ENCODE data around the gene CYP19A1. TPM values are rescaled to one million over a fixed set of nuclear protein-coding genes. Genes with fewer than 3 reads are reported as not detected.

Gene CYP19A1
- total RNA-seq, 3 donors from 2014 or later, result 1.0 to 24.9 (median 6.9) TPM

DNA sequence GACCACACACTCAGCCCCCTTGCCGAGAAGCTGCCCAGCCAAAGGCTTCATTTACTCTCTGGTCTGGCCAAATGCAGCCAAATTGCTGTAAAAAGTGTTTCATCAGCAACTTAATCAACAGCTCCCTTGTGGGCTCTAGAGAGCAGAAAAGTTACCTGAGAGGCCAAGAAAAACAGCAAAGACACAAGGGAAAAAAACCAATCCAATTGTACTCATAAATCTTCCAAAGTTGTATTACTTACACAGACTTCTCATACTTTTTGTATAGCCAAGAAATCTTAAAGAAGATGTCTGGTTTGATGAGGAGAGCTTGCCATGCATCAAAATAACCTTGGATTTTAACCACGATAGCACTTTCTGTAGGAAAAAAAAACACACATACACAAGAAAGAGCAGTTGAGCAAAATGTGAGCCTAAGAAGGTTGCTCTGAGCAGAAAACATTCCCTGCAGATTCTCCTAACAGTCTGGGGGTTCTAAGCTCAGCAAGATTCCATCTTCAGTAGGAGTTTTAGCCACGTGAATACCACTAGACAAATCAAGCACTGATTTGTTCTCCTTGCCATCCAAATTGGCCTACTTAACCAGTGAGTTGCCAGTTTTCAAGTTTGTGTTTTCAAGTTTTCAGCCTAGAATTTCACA lies 120.0 kb downstream of the CYP19A1 start:
- Histone ChIP-seq H3K27ac (no peak overlapping the region), H3K4me3 (no peak overlapping the region), H3K4me1 (no peaks in the 10 kb centered on the region), H3K27me3 (no peaks in the 10 kb centered on the region), H3K9me3 (no peaks in the 10 kb centered on the region), H3K36me3 (no peaks in the 10 kb centered on the region)
- intact Hi-C loops (cut with DNase I; ENCODE audit: low total_unique reads), result no loop called here
- DNase-seq (ENCODE audit: low spot score in 2 of 2), result no peak
- TF ChIP-seq, protein P1, sequence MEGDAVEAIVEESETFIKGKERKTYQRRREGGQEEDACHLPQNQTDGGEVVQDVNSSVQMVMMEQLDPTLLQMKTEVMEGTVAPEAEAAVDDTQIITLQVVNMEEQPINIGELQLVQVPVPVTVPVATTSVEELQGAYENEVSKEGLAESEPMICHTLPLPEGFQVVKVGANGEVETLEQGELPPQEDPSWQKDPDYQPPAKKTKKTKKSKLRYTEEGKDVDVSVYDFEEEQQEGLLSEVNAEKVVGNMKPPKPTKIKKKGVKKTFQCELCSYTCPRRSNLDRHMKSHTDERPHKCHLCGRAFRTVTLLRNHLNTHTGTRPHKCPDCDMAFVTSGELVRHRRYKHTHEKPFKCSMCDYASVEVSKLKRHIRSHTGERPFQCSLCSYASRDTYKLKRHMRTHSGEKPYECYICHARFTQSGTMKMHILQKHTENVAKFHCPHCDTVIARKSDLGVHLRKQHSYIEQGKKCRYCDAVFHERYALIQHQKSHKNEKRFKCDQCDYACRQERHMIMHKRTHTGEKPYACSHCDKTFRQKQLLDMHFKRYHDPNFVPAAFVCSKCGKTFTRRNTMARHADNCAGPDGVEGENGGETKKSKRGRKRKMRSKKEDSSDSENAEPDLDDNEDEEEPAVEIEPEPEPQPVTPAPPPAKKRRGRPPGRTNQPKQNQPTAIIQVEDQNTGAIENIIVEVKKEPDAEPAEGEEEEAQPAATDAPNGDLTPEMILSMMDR (IDR thresholded peaks at IDR 0.05), result no peak
- TF ChIP-seq POLR2AphosphoS5 (IDR thresholded peaks at IDR 0.05) (no peak), POLR2A (IDR thresholded peaks at IDR 0.05) (no peak)

DNA sequence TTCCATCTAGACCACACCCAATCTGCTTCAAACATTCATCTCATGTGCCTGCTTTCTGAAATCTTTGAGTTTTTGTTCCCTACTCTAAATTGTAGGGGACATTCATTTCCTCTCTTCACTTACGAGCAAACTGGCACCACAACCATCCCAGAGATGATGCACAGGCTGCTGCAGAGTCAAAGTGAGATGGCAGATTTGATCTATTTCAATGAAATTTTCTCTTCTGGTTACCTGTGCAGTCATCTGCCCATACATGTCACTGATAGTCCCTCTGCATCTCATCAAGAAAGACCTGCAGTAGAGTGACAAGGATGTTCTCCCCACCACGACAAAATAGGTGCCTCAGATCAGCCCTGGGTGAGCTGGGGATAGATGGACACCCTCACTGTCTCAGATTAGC lies 125.5 kb downstream of the CYP19A1 start:
- Histone ChIP-seq H3K4me3 (no peak overlapping the region), H3K27me3 (no peaks in the 10 kb centered on the region), H3K36me3 (no peaks in the 10 kb centered on the region), H3K9me3 (no peaks in the 10 kb centered on the region), H3K4me1 (no peaks in the 10 kb centered on the region), H3K27ac (no peak overlapping the region)
- TF ChIP-seq POLR2AphosphoS5 (IDR thresholded peaks at IDR 0.05), result no peak
- no peak for TF ChIP-seq POLR2A (IDR thresholded peaks at IDR 0.05)
- TF ChIP-seq, protein P1 (IDR thresholded peaks at IDR 0.05), result no peak
- intact Hi-C loops (cut with DNase I; ENCODE audit: low total_unique reads), result no loop called here
- DNase-seq (ENCODE audit: low spot score in 2 of 2), result no peak

DNA sequence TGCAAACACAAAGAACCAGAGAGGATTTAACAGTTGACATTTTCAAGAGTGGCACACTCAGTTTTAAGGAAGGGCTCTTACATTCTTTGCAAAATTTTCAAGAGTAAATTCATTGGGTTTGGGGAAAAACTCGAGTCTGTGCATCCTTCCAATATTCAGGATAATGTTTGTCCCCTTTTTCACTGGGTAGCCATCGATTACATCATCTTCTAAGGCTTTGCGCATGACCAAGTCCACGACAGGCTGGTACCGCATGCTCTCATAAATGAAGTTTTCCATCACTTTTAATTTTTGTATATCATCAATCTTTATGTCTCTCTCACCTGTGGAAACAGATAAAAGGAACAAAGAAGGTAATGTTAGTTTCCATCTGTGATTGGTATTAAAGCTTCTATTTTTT lies 126.2 kb downstream of the CYP19A1 start:
- no peak for DNase-seq (ENCODE audit: low spot score in 2 of 2)
- H3K27ac ChIP-seq, result no peak overlapping the region
- TF ChIP-seq, protein P1 (IDR thresholded peaks at IDR 0.05), result no peak
- TF ChIP-seq POLR2AphosphoS5 (IDR thresholded peaks at IDR 0.05), result no peak
- no peak for TF ChIP-seq POLR2A (IDR thresholded peaks at IDR 0.05)
- H3K36me3 ChIP-seq, result no peaks in the 10 kb centered on the region
- no peaks in the 10 kb centered on the region for H3K27me3 ChIP-seq
- H3K4me3 ChIP-seq, result no peak overlapping the region
- no peaks in the 10 kb centered on the region for H3K4me1 ChIP-seq
- intact Hi-C loops (cut with DNase I; ENCODE audit: low total_unique reads), result no loop called here
- H3K9me3 ChIP-seq, result no peaks in the 10 kb centered on the region

DNA sequence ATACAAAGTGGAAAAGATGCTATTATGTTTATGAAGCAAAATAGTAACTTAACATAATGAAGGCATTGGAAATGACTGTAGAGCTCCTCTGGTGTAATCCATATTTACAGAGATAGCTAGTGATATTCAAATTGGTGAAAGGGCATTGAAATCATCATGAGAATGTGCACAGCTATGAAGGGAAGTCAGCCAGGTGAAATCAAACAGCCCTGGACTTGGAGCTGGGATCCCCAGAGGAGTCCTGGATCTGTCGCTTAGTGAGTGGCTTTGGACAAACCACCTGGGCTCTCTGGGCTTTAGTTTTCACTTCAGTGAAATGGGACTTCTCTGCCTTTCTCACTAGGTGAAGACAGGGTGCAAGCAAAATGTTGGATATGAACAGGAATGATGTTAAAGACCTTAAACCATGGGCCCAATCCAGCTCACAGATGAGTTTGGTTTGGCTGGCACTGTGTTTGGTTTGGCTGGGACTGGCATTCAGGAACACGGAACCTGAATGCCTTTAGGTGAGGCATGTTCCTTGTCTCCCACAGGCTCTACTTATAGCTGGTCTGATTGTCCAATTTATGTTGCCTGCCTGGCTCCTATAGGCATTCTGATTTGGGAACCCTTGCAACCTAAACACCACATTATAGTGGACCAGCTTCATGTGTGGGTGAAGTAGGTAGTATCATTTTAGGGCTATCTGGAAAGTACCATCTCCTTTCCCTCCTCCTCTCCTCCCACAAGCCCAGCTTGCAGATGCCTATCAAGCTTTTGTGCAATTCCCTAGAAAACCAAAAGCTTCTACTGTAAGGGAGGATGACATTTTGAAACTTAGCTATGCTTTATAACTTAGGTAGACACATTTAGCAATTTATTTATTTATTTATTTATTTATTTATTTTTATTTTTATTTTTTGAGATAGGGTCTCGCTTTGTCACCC lies 133.1 kb downstream of the CYP19A1 start:
- H3K4me3 ChIP-seq, result no peak overlapping the region
- no peaks in the 10 kb centered on the region for H3K36me3 ChIP-seq
- DNase-seq (ENCODE audit: low spot score in 2 of 2), result no peak
- no peak overlapping the region for H3K27ac ChIP-seq
- H3K27me3 ChIP-seq, result no peaks in the 10 kb centered on the region
- intact Hi-C loops (cut with DNase I; ENCODE audit: low total_unique reads), result no loop called here
- H3K4me1 ChIP-seq, result no peaks in the 10 kb centered on the region
- TF ChIP-seq, protein P1 (IDR thresholded peaks at IDR 0.05), result no peak
- no peak for TF ChIP-seq POLR2A (IDR thresholded peaks at IDR 0.05)
- TF ChIP-seq POLR2AphosphoS5 (IDR thresholded peaks at IDR 0.05), result no peak
- no peaks in the 10 kb centered on the region for H3K9me3 ChIP-seq

DNA sequence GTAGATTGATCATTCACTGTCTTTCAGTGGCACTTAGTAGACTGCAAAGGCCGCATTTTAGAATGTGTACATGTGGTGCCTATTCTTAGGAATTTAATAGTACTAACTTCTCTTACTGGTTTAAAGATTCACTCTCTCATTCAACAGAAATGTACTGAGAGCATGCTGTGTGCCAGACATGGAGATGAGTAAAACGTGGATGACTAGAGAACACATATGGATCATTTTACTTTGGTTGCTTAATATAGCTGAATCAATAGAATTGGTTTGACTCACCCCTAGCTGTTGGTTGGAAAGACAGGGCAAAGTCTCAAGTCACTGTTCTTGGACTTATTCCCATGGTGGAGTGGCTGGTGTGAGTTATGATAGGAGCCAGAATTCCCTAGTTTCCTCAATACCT lies 134.6 kb downstream of the CYP19A1 start:
- TF ChIP-seq, protein P1 (IDR thresholded peaks at IDR 0.05), result no peak
- TF ChIP-seq POLR2AphosphoS5 (IDR thresholded peaks at IDR 0.05), result no peak
- no peak for TF ChIP-seq POLR2A (IDR thresholded peaks at IDR 0.05)

More for the DNA sequence above, 134.6 kb downstream of the CYP19A1 start:
- Histone ChIP-seq H3K4me3 (no peak overlapping the region), H3K27me3 (no peaks in the 10 kb centered on the region), H3K9me3 (no peaks in the 10 kb centered on the region), H3K36me3 (no peaks in the 10 kb centered on the region), H3K27ac (no peak overlapping the region), H3K4me1 (no peaks in the 10 kb centered on the region)
- DNase-seq (ENCODE audit: low spot score in 2 of 2), result no peak
- intact Hi-C loops (cut with DNase I; ENCODE audit: low total_unique reads), result no loop called here
